ENCODE results near the gene INTS1. TPM values are rescaled to one million over a fixed set of nuclear protein-coding genes. Genes with fewer than 3 reads are reported as not detected.

INTS1 gene
- total RNA-seq, 1 donor from 2014 or later = 81.9 TPM

DNA sequence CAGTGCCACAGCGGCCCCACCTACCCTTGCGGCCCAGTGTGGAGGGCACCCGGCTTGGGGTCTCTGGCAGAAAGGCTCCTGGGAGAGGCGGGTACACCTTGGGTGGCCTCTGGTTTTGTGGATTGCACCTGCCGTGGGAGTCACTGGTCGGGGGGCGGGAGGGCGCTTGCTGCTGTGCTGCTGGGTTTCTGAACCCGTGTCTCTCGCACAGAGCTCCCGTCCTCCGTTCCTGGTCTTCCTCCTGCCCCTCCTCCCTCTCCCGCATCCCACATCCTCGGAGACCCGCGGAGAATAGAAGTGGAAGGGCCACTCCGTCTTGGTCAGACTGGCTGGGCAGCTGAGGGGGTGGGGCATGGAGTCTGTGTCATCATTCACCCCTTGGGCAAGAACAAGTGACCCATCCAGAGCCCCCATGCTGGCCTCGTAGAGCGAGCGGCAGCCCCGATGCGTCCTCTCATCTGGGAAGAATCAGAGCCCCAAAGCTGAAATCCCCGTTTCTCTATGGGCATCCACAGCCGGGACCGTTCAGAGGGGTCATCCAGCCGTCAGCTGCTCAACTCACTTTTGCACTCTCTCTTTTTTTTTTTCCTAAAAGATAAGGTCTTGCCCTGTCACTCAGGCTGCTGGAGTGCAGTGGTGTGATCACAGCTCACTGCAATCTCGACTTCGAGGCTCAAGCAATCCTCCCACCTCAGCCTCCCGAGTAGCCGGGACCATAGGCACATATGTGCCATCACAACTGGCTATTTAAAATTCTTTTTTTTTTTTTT, 30.3 kb upstream of the INTS1 start:
- H3K79me2 ChIP-seq (ENCODE audit: insufficient read depth, low read length) = peaks cover 68% of the 10 kb centered on the region
- H3K4me1 ChIP-seq (ENCODE audit: insufficient read depth, low read length) = peaks cover 72% of the 10 kb centered on the region
- no peak for TF ChIP-seq EZH2 (IDR thresholded peaks at IDR 0.05; ENCODE audit: insufficient read depth, low read length)
- TF ChIP-seq, protein P1, sequence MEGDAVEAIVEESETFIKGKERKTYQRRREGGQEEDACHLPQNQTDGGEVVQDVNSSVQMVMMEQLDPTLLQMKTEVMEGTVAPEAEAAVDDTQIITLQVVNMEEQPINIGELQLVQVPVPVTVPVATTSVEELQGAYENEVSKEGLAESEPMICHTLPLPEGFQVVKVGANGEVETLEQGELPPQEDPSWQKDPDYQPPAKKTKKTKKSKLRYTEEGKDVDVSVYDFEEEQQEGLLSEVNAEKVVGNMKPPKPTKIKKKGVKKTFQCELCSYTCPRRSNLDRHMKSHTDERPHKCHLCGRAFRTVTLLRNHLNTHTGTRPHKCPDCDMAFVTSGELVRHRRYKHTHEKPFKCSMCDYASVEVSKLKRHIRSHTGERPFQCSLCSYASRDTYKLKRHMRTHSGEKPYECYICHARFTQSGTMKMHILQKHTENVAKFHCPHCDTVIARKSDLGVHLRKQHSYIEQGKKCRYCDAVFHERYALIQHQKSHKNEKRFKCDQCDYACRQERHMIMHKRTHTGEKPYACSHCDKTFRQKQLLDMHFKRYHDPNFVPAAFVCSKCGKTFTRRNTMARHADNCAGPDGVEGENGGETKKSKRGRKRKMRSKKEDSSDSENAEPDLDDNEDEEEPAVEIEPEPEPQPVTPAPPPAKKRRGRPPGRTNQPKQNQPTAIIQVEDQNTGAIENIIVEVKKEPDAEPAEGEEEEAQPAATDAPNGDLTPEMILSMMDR (IDR thresholded peaks at IDR 0.05; ENCODE audit: insufficient read depth, low read depth, low read length) = no peak

GRCh38 chr7:1533547-1534329, 29.5 kb upstream of the INTS1 start:
- TF ChIP-seq EZH2 (IDR thresholded peaks at IDR 0.05; ENCODE audit: insufficient read depth, low read length) = no peak
- TF ChIP-seq, protein P1 (IDR thresholded peaks at IDR 0.05; ENCODE audit: insufficient read depth, low read depth, low read length) = no peak
- Mint-ChIP-seq H3K9me3 (ENCODE audit: unreplicated experiment) (no peaks in the 10 kb centered on the region), H3K27ac (ENCODE audit: unreplicated experiment) (peak overlapping the region; percentile 96), H3K4me3 (ENCODE audit: unreplicated experiment) (peak overlapping the region; percentile 90), H3K36me3 (ENCODE audit: low read depth, unreplicated experiment) (peaks cover 4% of the 10 kb centered on the region), H3K4me1 (ENCODE audit: low read depth, unreplicated experiment) (peaks cover 31% of the 10 kb centered on the region), H3K27me3 (ENCODE audit: low read depth, unreplicated experiment) (no peaks in the 10 kb centered on the region)
- Histone ChIP-seq H3K9me3 (ENCODE audit: insufficient read depth, low read depth, low read length) (no peaks in the 10 kb centered on the region), H3K4me1 (ENCODE audit: insufficient read depth, low read length) (peaks cover 66% of the 10 kb centered on the region), H3K9ac (ENCODE audit: low read length) (peak overlapping the region; percentile 88), H3K4me2 (ENCODE audit: low read length) (peak overlapping the region; percentile 83), H3K27ac (ENCODE audit: low read depth, low read length) (peak overlapping the region; percentile 97), H3K36me3 (ENCODE audit: insufficient read depth, low read length) (no peaks in the 10 kb centered on the region), H3K27me3 (ENCODE audit: insufficient read depth, low read length) (no peaks in the 10 kb centered on the region), H2AFZ (ENCODE audit: low read depth, low read length) (no peak overlapping the region), H3K4me3 (ENCODE audit: insufficient read depth, low read depth, low read length) (peak overlapping the region; percentile 80), H3K79me2 (ENCODE audit: insufficient read depth, low read length) (peaks cover 61% of the 10 kb centered on the region), H4K20me1 (ENCODE audit: insufficient read depth, low read length) (peaks cover 21% of the 10 kb centered on the region)
- FAIRE-seq (peak; percentile 77), DNase-seq (ENCODE audit: low read depth) (peak; percentile 89)

More for the DNA sequence above, 30.3 kb upstream of the INTS1 start:
- Mint-ChIP-seq H3K36me3 (ENCODE audit: low read depth, unreplicated experiment) (peaks cover 4% of the 10 kb centered on the region), H3K27me3 (ENCODE audit: low read depth, unreplicated experiment) (no peaks in the 10 kb centered on the region), H3K4me1 (ENCODE audit: low read depth, unreplicated experiment) (peaks cover 33% of the 10 kb centered on the region), H3K4me3 (ENCODE audit: unreplicated experiment) (no peak overlapping the region), H3K9me3 (ENCODE audit: unreplicated experiment) (no peaks in the 10 kb centered on the region), H3K27ac (ENCODE audit: unreplicated experiment) (peak overlapping the region; percentile 53)
- Histone ChIP-seq H2AFZ (ENCODE audit: low read depth, low read length) (no peak overlapping the region), H3K27me3 (ENCODE audit: insufficient read depth, low read length) (no peaks in the 10 kb centered on the region), H3K9me3 (ENCODE audit: insufficient read depth, low read depth, low read length) (no peaks in the 10 kb centered on the region), H3K4me3 (ENCODE audit: insufficient read depth, low read depth, low read length) (no peak overlapping the region), H4K20me1 (ENCODE audit: insufficient read depth, low read length) (peaks cover 23% of the 10 kb centered on the region), H3K4me2 (ENCODE audit: low read length) (peak overlapping the region; percentile 83), H3K36me3 (ENCODE audit: insufficient read depth, low read length) (no peaks in the 10 kb centered on the region), H3K27ac (ENCODE audit: low read depth, low read length) (peak overlapping the region; percentile 97), H3K9ac (ENCODE audit: low read length) (peak overlapping the region; percentile 88)
- FAIRE-seq = no peak
- DNase-seq (ENCODE audit: low read depth) = no peak
